HEK293 (cell line): Measurements from ENCODE around the gene SAMD11.

Experiments used
- ATF2 ChIP-seq: fragments of 450-650 bp; formaldehyde crosslinking; IDR thresholded peaks from 2 replicates; pipeline ENCODE4 v1.5.1; 2016; ENCODE audit warnings: missing biosample characterization, missing genetic modification characterization, low read depth
- GFI1B ChIP-seq: fragments of 450-650 bp; formaldehyde crosslinking; IDR thresholded peaks from 2 replicates; pipeline ENCODE4 v1.5.1; 2016; ENCODE audit warnings: missing biosample characterization, missing genetic modification characterization
- HOXA7 ChIP-seq: sonication (generic); formaldehyde crosslinking; IDR thresholded peaks from 2 replicates; pipeline ENCODE4 v1.8.1; 2022; ENCODE audit warnings: missing genetic modification reagents, borderline replicate concordance
- HOXD13 ChIP-seq: sonication (generic); formaldehyde crosslinking; IDR thresholded peaks from 2 replicates; pipeline ENCODE4 v1.8.0; 2022; ENCODE audit warnings: missing genetic modification reagents, borderline replicate concordance
- KLF1 ChIP-seq: fragments of 450-650 bp; formaldehyde crosslinking; IDR thresholded peaks from 2 replicates; pipeline ENCODE4 v1.5.1; 2016; ENCODE audit warnings: missing biosample characterization, missing genetic modification characterization
- KLF8 ChIP-seq: fragments of 450-650 bp; formaldehyde crosslinking; IDR thresholded peaks from 2 replicates; pipeline ENCODE4 v1.5.1; 2016; ENCODE audit warnings: missing biosample characterization, missing genetic modification characterization
- MYNN ChIP-seq: fragments of 450-650 bp; formaldehyde crosslinking; IDR thresholded peaks from 2 replicates; pipeline ENCODE4 v1.5.1; 2016; ENCODE audit warnings: missing biosample characterization, missing genetic modification characterization, borderline replicate concordance
- OSR2 ChIP-seq: fragments of 450-650 bp; formaldehyde crosslinking; IDR thresholded peaks from 2 replicates; pipeline ENCODE4 v1.5.1; 2016; ENCODE audit warnings: missing biosample characterization, missing genetic modification characterization
- PATZ1 ChIP-seq: fragments of 450-650 bp; formaldehyde crosslinking; IDR thresholded peaks from 2 replicates; pipeline ENCODE4 v1.5.1; 2016; ENCODE audit warnings: missing biosample characterization, missing genetic modification characterization
- PRDM10 ChIP-seq: fragments of 450-650 bp; formaldehyde crosslinking; IDR thresholded peaks from 2 replicates; pipeline ENCODE4 v1.5.1; 2016; ENCODE audit warnings: missing biosample characterization, missing genetic modification characterization
- SP3 ChIP-seq: fragments of 450-650 bp; formaldehyde crosslinking; IDR thresholded peaks from 2 replicates; pipeline ENCODE4 v1.5.1; 2016; ENCODE audit warnings: missing biosample characterization, missing genetic modification characterization
- SP7 ChIP-seq: fragments of 450-650 bp; formaldehyde crosslinking; IDR thresholded peaks from 2 replicates; pipeline ENCODE4 v1.5.1; 2016; ENCODE audit warnings: missing biosample characterization, missing genetic modification characterization
- YY1 ChIP-seq: fragments of 450-650 bp; formaldehyde crosslinking; IDR thresholded peaks from 2 replicates; pipeline ENCODE4 v1.5.1; 2018; ENCODE audit warnings: missing biosample characterization, missing genetic modification characterization
- YY2 ChIP-seq: fragments of 450-650 bp; formaldehyde crosslinking; IDR thresholded peaks from 2 replicates; pipeline ENCODE4 v1.5.1; 2016; ENCODE audit warnings: missing biosample characterization, missing genetic modification characterization
- ZBTB1 ChIP-seq: fragments of 450-650 bp; formaldehyde crosslinking; IDR thresholded peaks from 2 replicates; pipeline ENCODE4 v1.5.1; 2016; ENCODE audit warnings: missing biosample characterization, missing genetic modification characterization
- ZBTB21 ChIP-seq: fragments of 450-650 bp; formaldehyde crosslinking; IDR thresholded peaks from 2 replicates; pipeline ENCODE4 v1.5.1; 2017; ENCODE audit warnings: missing biosample characterization, missing genetic modification characterization
- ZBTB6 ChIP-seq: fragments of 450-650 bp; formaldehyde crosslinking; IDR thresholded peaks from 2 replicates; pipeline ENCODE4 v1.5.1; 2017; ENCODE audit warnings: missing biosample characterization, missing genetic modification characterization
- ZFP41 ChIP-seq: fragments of 450-650 bp; formaldehyde crosslinking; IDR thresholded peaks from 2 replicates; pipeline ENCODE4 v1.5.1; 2016; ENCODE audit warnings: missing biosample characterization, missing genetic modification characterization, borderline replicate concordance
- ZNF341 ChIP-seq: fragments of 450-650 bp; formaldehyde crosslinking; IDR thresholded peaks from 2 replicates; pipeline ENCODE4; 2016; ENCODE audit warnings: low read depth, missing biosample characterization, missing genetic modification characterization
- ZNF391 ChIP-seq: fragments of 450-650 bp; formaldehyde crosslinking; IDR thresholded peaks from 2 replicates; pipeline ENCODE4 v1.5.1; 2016; ENCODE audit warnings: low read depth, missing biosample characterization, missing genetic modification characterization, borderline replicate concordance
- ZNF510 ChIP-seq: fragments of 450-650 bp; formaldehyde crosslinking; IDR thresholded peaks from 2 replicates; pipeline ENCODE4 v1.5.1; 2018; ENCODE audit warnings: mild to moderate bottlenecking, missing genetic modification characterization, missing biosample characterization; ENCODE audit not compliant: insufficient replicate concordance
- ZNF571 ChIP-seq: fragments of 450-650 bp; formaldehyde crosslinking; IDR thresholded peaks from 2 replicates; pipeline ENCODE4 v1.5.0; 2017; ENCODE audit warnings: missing biosample characterization, missing genetic modification characterization
- ZNF600 ChIP-seq: fragments of 450-650 bp; formaldehyde crosslinking; IDR thresholded peaks from 2 replicates; pipeline ENCODE4 v1.5.1; 2016; ENCODE audit warnings: missing biosample characterization, missing genetic modification characterization
- ZNF629 ChIP-seq: fragments of 450-650 bp; formaldehyde crosslinking; IDR thresholded peaks from 2 replicates; pipeline ENCODE4 v1.5.1; 2017; ENCODE audit warnings: missing biosample characterization, missing genetic modification characterization
- ZNF692 ChIP-seq: fragments of 450-650 bp; formaldehyde crosslinking; IDR thresholded peaks from 2 replicates; pipeline ENCODE4 v1.5.1; 2016; ENCODE audit warnings: missing biosample characterization, missing genetic modification characterization
- ZNF704 ChIP-seq: fragments of 450-650 bp; formaldehyde crosslinking; IDR thresholded peaks from 2 replicates; pipeline ENCODE4 v1.5.1; 2016; ENCODE audit warnings: missing biosample characterization, missing genetic modification characterization
- ZNF76 ChIP-seq: fragments of 450-650 bp; formaldehyde crosslinking; IDR thresholded peaks from 2 replicates; pipeline ENCODE4; 2016; ENCODE audit warnings: low read depth, missing biosample characterization, missing genetic modification characterization, borderline replicate concordance
- ZNF830 ChIP-seq: fragments of 450-650 bp; IDR thresholded peaks from 2 replicates; pipeline ENCODE4 v1.5.0; 2018; ENCODE audit warnings: missing biosample characterization, missing genetic modification characterization, low read depth, mild to moderate bottlenecking, moderate library complexity
- ZNF843 ChIP-seq: fragments of 450-650 bp; formaldehyde crosslinking; IDR thresholded peaks from 2 replicates; pipeline ENCODE4 v1.5.1; 2016; ENCODE audit warnings: missing biosample characterization, missing genetic modification characterization

Gene SAMD11

GRCh38 chr1:925561-926421 lies 2.1 kb downstream of the SAMD11 start (continued):
- TF ChIP-seq ZNF692 (tag by site-specific recombination) (peak; percentile 81), ATF2 (no peak), ZNF830 (tag by site-specific recombination) (no peak), ZNF600 (tag by site-specific recombination) (peak; percentile 95), ZBTB6 (tag by site-specific recombination) (0 out of 2 replicates have a peak, but pooled peaks have one; percentile 66), GFI1B (no peak; the same call in 1 of the 2 replicates), ZBTB21 (tag by site-specific recombination) (no peak), ZNF391 (0 out of 2 replicates have a peak, but pooled peaks have one; percentile 43), ZBTB1 (0 out of 2 replicates have a peak, but pooled peaks have one; percentile 14), ZNF843 (tag by site-specific recombination) (peak; percentile 57; the same call in 1 of the 2 replicates), ZNF341 (tag by site-specific recombination) (peak; percentile 27), ZNF76 (tag by site-specific recombination) (peak; percentile 71; the same call in 1 of the 2 replicates), OSR2 (tag by site-specific recombination) (no peak), ZNF704 (tag by site-specific recombination) (no peak), HOXD13 (CRISPR knock-in tag) (no peak), HOXA7 (no peak), ZNF629 (tag by site-specific recombination) (peak; percentile 46), ZFP41 (tag by site-specific recombination) (no peak), YY2 (tag by site-specific recombination) (no peak), SP3 (tag by site-specific recombination) (peak; percentile 73), SP7 (tag by site-specific recombination) (peak; percentile 49), PATZ1 (tag by site-specific recombination) (peak; percentile 91), ZNF510 (no peak), YY1 (tag by site-specific recombination) (no peak), KLF8 (tag by site-specific recombination) (peak; percentile 92), MYNN (tag by site-specific recombination) (no peak), ZNF571 (tag by site-specific recombination) (no peak), KLF1 (tag by site-specific recombination) (peak; percentile 96), PRDM10 (peak; percentile 73)
